BJ (cell line): ENCODE results near the gene WIPF3. TPM values are rescaled to one million over a fixed set of nuclear protein-coding genes. Genes with fewer than 3 reads are reported as not detected.

Experiments
- CTCF ChIA-PET: fragments of 350-600 bp; formaldehyde crosslinking; extraction: SDS; loops from one replicate; lab custom pipeline; 2021; ENCODE audit warnings: antibody characterized with exemption, inconsistent platforms; lab: Yijun Ruan, JAX
- POLR2A ChIA-PET: fragments of 300-600 bp; sonication (Branson Sonifier 250); formaldehyde crosslinking; extraction: SDS; loops from one replicate; lab custom pipeline; 2021; ENCODE audit warnings: antibody characterized with exemption; lab: Charles Lee
- DNase-seq: peaks from one replicate; pipeline ENCODE4 v3.0.0-alpha.2; 2011; ENCODE audit warnings: low read depth
- H3K27me3 ChIP-seq: 2 replicates; pipeline ENCODE4 v1.6.0; 2011; ENCODE audit warnings: low read length; ENCODE audit not compliant: control insufficient read depth, insufficient read depth
- H3K36me3 ChIP-seq: 2 replicates; pipeline ENCODE4 v1.5.1; 2011; ENCODE audit warnings: low read length; ENCODE audit not compliant: control insufficient read depth, insufficient read depth
- H3K4me3 ChIP-seq: 2 replicates; pipeline ENCODE4 v1.5.1; 2011; ENCODE audit warnings: low read depth, mild to moderate bottlenecking, control low read depth, low read length
- CTCF ChIP-seq: IDR thresholded peaks from 2 replicates; pipeline ENCODE4 v1.5.1; 2011; ENCODE audit warnings: low read depth, mild to moderate bottlenecking, control low read depth, inconsistent platforms, low read length, moderate library complexity; ENCODE audit not compliant: insufficient read depth
- polyA plus RNA-seq: library from polyadenylated mRNA; depleted of rRNA; stranded (reverse); fragments of >200 nt; gene quantifications from 2 replicates; pipeline ENCODE4 v1.2.3, GENCODE V29; 2011

Gene WIPF3
- polyA plus RNA-seq, 1 experiment: not detected

- peaks cover 19% of the 10 kb centered on the region for H3K27me3 ChIP-seq
- no peak for TF ChIP-seq CTCF
- POLR2A ChIA-PET: no interaction called here
- DNase-seq: no peak
- CTCF ChIA-PET: no interaction called here
- H3K36me3 ChIP-seq: no peaks in the 10 kb centered on the region
- no peak overlapping the region for H3K4me3 ChIP-seq
These were observed 6.0 kb downstream of the WIPF3 start for GRCh38 chr7:29812185-29812876.

- Histone ChIP-seq H3K4me3 (no peak overlapping the region), H3K36me3 (no peaks in the 10 kb centered on the region), H3K27me3 (no peaks in the 10 kb centered on the region)
- no peak for DNase-seq
- ChIA-PET CTCF (interaction anchor here (1.0 to 2.2 kb wide), 2 partner anchors 9 to 180 kb away, joined by 4 to 6 read pairs; partner anchors contain the start of gene WIPF3), POLR2A (no interaction called here)
- no peak for TF ChIP-seq CTCF
These were observed 9.1 kb downstream of the WIPF3 start for GRCh38 chr7:29815181-29816105.

- Histone ChIP-seq H3K4me3 (no peak overlapping the region), H3K27me3 (no peaks in the 10 kb centered on the region), H3K36me3 (no peaks in the 10 kb centered on the region)
- POLR2A ChIA-PET: no interaction called here
- DNase-seq: no peak
- TF ChIP-seq CTCF: no peak
- CTCF ChIA-PET: no interaction called here
These were observed 12.0 kb downstream of the WIPF3 start for GRCh38 chr7:29818308-29818707.

GRCh38 chr7:29825775-29826529, 19.6 kb downstream of the WIPF3 start:
- H3K4me3 ChIP-seq: no peak overlapping the region
- no peak for DNase-seq
- no peaks in the 10 kb centered on the region for H3K36me3 ChIP-seq
- H3K27me3 ChIP-seq: peaks cover 1% of the 10 kb centered on the region; the same call in 1 of the 2 replicates
- TF ChIP-seq CTCF: no peak
- ChIA-PET CTCF (no interaction called here), POLR2A (no interaction called here)

GRCh38 chr7:29826530-29826822, 20.2 kb downstream of the WIPF3 start:
- DNase-seq: no peak
- ChIA-PET POLR2A (no interaction called here), CTCF (no interaction called here)
- H3K36me3 ChIP-seq: no peaks in the 10 kb centered on the region
- no peak for TF ChIP-seq CTCF
- peaks cover 1% of the 10 kb centered on the region; the same call in 1 of the 2 replicates for H3K27me3 ChIP-seq
- no peak overlapping the region for H3K4me3 ChIP-seq
